Stimulated activated naive CD8-positive, alpha-beta T cell treated with anti-CD3 and anti-CD28 coated beads, Interleukin-15, amount 100 ng/mL, for 72 hours (primary cell): ENCODE results near the gene SPATA6.

Experiments
- ATAC-seq: fragments of 150-1000 bp; cut with Tn5 transposase; 2 replicates; pipeline ENCODE4 v1.10.0; 2021; ENCODE audit warnings: mild to moderate bottlenecking, moderate library complexity
- DNase-seq, 2 donors: peaks; one replicate each; pipeline ENCODE4 v3.0.0; 2021 to 2022
- H3K27ac Mint-ChIP-seq, 2 donors: one replicate each; pipeline ENCODE4 v1.8.0; 2022; ENCODE audit warnings: mild to moderate bottlenecking in 2 of 2, mixed read lengths in 2 of 2, moderate library complexity in 2 of 2
- H3K27me3 Mint-ChIP-seq: one replicate; pipeline ENCODE4 v1.8.0; 2022; ENCODE audit warnings: mixed read lengths
- H3K4me1 Mint-ChIP-seq: one replicate; pipeline ENCODE4 v1.8.0; 2022; ENCODE audit warnings: mild to moderate bottlenecking, mixed read lengths
- H3K4me3 Mint-ChIP-seq, 2 donors: one replicate each; pipeline ENCODE4 v1.8.0; 2022; ENCODE audit warnings: mild to moderate bottlenecking in 2 of 2, mixed read lengths in 2 of 2, moderate library complexity in 1 of 2
- H3K9me3 Mint-ChIP-seq, 2 donors: one replicate each; pipeline ENCODE4 v1.8.0; 2022; ENCODE audit warnings: mixed read lengths in 2 of 2

Gene SPATA6

DNA sequence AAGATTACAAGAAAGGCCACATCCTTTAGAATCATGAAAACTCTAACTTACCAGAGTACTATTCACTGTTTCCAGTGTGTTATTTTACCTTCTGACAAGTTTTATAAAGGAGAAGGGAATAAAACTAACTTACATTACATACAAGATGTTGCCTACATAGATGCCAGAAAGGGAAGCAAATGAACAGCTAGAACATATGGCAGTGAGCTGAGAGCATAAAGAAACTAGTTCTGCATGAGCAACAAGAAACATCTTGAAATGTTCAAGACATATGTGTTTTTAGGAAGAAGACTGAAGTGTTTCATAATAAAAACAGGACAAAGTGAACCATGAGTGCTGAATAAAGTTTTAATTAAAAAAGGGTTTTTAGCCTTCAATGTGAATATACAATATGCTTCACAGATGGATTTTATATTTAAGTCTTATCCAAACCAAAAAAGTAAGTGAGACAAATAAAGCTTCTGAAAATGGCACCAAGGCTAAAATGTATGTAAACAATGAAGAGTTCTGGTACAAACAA is 210.1 kb downstream of the SPATA6 start:
- DNase-seq (no peak), ATAC-seq (no peak)
- Mint-ChIP-seq H3K27ac (no peak overlapping the region), H3K9me3 (no peaks in the 10 kb centered on the region), H3K4me3 (no peak overlapping the region), H3K27me3 (no peaks in the 10 kb centered on the region), H3K4me1 (no peaks in the 10 kb centered on the region)

DNA sequence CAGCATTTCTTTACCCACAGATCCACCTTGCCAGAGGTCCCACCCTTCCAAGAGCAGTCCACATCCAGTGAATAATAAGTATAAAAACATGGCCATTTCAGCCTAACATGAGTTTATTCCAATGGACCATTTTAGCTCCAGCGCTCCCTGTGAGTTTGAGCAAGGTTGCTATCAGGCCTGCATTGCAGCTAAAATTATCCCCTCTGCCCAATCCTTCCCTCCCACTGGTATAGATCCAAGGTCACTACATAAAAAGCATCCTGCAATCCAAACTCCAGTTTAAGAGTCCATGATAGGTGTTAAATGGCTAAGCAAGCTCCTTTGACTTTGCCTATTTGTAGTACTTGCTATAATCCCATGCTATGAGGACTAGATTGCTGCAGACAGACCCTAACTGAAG is 213.9 kb downstream of the SPATA6 start:
- DNase-seq (no peak), ATAC-seq (no peak)
- Mint-ChIP-seq H3K9me3 (no peaks in the 10 kb centered on the region), H3K4me3 (no peak overlapping the region), H3K27ac (no peak overlapping the region), H3K4me1 (no peaks in the 10 kb centered on the region), H3K27me3 (no peaks in the 10 kb centered on the region)

DNA sequence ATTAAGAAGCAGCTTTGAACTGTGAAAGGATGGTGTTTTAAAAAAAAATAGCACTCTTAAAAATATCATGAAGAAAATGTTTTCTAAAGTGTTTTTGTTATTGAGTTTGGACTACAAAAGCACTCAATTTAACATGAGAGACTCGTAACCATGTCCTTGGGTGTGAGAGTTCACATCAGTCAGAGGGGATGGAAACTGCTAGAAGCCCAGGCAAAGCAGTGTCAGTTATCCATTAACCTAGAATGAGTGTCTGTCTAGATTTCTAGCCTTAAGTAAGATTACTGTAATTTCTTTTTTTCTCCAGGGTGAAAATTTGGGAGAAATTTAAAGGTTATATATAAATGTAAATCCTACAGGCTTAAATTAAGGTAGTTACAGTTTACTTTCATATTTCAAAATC is 217.8 kb downstream of the SPATA6 start:
- Mint-ChIP-seq H3K9me3 (no peaks in the 10 kb centered on the region), H3K27me3 (no peaks in the 10 kb centered on the region), H3K27ac (no peak overlapping the region), H3K4me1 (no peaks in the 10 kb centered on the region), H3K4me3 (no peak overlapping the region)
- ATAC-seq (no peak), DNase-seq (no peak)

DNA sequence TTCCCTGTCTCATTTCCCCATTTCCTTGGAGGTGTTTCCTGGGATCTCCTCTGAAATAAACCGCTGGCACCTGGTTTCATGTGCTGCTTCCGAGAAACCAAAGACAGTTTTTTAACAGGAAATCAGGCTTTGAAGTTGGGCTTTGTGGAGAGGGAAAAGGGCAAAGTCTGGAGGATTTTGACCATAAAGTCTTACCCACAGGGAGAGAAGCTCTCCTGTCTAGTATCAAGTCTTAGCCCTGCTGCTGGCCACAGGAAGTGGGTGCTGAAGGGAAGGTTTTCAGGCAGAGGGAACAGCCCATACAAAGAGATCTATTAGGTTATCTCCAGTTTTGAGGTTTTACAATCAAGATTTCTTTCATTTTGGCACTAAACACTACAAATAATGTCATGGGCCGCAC is 220.2 kb downstream of the SPATA6 start:
- no peak for ATAC-seq
- Mint-ChIP-seq H3K4me3 (no peak overlapping the region), H3K27me3 (peaks cover 17% of the 10 kb centered on the region), H3K9me3 (no peaks in the 10 kb centered on the region), H3K27ac (no peak overlapping the region), H3K4me1 (no peaks in the 10 kb centered on the region)
- no peak for DNase-seq

DNA sequence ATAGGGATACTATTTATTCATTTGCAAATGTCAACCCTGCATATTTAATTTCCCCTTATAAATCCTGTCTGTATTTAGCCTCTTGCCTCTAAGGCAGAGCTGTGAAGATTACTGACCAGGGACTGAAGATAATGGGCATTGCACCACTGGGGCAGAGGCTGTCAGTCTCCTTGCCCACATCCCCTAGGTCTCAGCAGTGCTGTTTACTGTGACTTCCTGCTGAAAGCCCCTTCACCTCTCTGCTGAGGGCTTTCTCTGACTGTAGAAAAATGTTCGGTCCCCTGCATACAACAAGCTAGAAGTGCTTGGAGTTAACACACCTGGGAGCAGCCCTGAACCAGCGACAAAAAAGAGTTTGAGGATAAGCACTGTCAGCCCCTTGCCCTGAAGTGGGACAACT is 220.7 kb downstream of the SPATA6 start:
- peaks cover 17% of the 10 kb centered on the region for H3K27me3 Mint-ChIP-seq
- H3K27ac Mint-ChIP-seq, result no peak overlapping the region
- no peak overlapping the region for H3K4me3 Mint-ChIP-seq
- no peaks in the 10 kb centered on the region for H3K4me1 Mint-ChIP-seq
- no peaks in the 10 kb centered on the region for H3K9me3 Mint-ChIP-seq
- DNase-seq, result no peak
- ATAC-seq, result peak; percentile 63

DNA sequence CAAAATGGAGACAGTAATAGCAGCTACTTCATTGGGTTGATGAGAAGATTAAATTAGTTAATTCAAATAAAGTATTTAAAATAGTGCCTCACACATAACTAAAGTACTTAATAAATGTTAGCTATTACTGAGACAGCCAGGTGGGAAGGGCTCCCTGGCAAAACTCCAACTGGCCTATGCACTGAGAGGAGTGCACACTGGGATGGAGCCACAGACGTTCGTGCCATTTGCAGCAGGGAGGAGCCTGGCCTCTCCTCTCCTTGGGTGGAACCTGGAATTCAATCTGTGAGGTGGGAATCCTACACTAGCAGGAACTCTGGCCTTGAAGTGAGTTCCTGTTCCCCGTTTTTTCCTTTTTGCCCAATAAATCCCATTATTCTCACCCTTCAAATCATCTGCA is 221.4 kb downstream of the SPATA6 start:
- Mint-ChIP-seq H3K9me3 (no peaks in the 10 kb centered on the region), H3K4me1 (no peaks in the 10 kb centered on the region), H3K4me3 (no peak overlapping the region), H3K27ac (no peak overlapping the region), H3K27me3 (peaks cover 17% of the 10 kb centered on the region)
- ATAC-seq (no peak), DNase-seq (no peak)

DNA sequence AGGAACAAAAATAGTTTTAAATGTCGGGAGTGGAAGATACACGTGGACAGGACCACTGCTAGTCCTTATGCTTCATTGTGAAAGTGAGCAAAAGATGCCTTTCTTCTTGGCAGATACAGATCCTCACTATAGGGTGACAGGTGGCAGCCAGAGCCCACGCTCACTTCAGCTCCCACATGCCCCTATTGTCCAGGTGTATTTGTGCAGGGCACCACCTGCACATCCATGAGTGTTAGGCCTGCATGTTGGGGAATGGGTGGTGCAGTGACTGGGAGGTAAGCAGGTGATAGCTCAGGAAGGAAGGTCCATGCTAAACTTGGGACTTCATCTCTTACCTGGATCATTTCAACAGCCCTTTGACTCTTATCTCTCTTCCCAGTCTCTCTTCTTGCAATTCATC is 222.1 kb downstream of the SPATA6 start:
- Mint-ChIP-seq H3K4me1 (no peaks in the 10 kb centered on the region), H3K9me3 (no peaks in the 10 kb centered on the region), H3K4me3 (no peak overlapping the region), H3K27me3 (peaks cover 17% of the 10 kb centered on the region), H3K27ac (no peak overlapping the region)
- ATAC-seq, result no peak
- no peak for DNase-seq

DNA sequence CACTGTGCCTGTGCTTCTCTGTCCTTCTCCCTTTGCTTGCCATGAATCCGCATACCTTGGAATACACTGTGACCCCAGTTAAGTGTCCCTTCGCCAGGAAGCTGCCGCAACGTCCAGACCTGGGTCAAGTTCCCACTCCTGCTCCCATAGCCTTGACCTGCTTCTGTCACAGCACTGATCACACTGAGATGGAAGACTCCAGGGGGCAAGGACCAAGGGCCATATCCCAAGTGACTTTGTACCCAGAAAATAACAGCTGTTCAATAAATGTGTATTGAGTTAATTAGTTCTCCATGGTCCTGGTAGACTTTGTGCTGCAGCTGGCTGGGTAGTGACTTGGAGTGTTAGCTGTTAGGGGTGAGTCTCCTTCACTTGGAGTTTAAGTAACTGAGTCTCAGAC is 223.6 kb downstream of the SPATA6 start:
- Mint-ChIP-seq H3K27ac (no peak overlapping the region), H3K4me1 (no peaks in the 10 kb centered on the region), H3K9me3 (no peaks in the 10 kb centered on the region), H3K4me3 (no peak overlapping the region), H3K27me3 (peaks cover 17% of the 10 kb centered on the region)
- ATAC-seq (no peak), DNase-seq (no peak)

DNA sequence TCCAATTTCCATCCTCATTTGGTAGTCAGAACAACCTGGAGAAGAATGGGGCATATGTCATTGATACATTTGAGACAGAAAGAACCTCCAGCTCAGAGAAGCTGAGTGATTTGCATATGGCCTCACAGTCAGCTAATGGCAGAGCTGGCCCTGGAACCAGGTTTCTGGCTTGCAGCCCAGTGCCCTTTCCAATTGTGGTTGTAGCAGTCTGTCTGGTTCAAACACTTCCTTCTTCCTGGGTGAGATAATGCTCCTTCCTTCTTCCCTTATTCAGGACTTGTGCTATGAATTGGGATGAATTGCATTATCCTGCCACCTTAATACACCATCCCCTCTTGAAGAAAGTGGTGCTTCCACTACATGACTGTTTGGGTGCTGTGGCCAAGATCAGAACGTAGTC is 225.3 kb downstream of the SPATA6 start:
- no peak overlapping the region for H3K27ac Mint-ChIP-seq
- H3K4me3 Mint-ChIP-seq, result no peak overlapping the region

More for the DNA sequence above, 225.3 kb downstream of the SPATA6 start:
- H3K27me3 Mint-ChIP-seq, result peaks cover 17% of the 10 kb centered on the region
- H3K4me1 Mint-ChIP-seq, result no peaks in the 10 kb centered on the region
- peak; percentile 26 for ATAC-seq
- no peak for DNase-seq
- H3K9me3 Mint-ChIP-seq, result no peaks in the 10 kb centered on the region
